ENCODE measurements around the gene FOSB.

- TF ChIP-seq EZH2phosphoT487 (IDR thresholded peaks at IDR 0.05; ENCODE audit: insufficient read depth, low read depth) (no peak), EZH2 (IDR thresholded peaks at IDR 0.05; ENCODE audit: insufficient read depth, poor library complexity, severe bottlenecking) (no peak)
These were observed 23.3 kb upstream of the FOSB start for GRCh38 chr19:45444318-45445041.
